Heart right ventricle (tissue), 16 donors: ENCODE results near the gene CNOT2. TPM values are rescaled to one million over a fixed set of nuclear protein-coding genes. Genes with fewer than 3 reads are reported as not detected.

Experiments
- ATAC-seq, 8 donors: fragments of 200-7000 bp; cut with Tn5 transposase; one replicate each; pipeline ENCODE4 v1.9.1; 2020; ENCODE audit warnings: mild to moderate bottlenecking in 8 of 8, moderate library complexity in 8 of 8, moderate number of reproducible peaks in 1 of 8
- DNase-seq, 2 donors: peaks; one replicate each; pipeline ENCODE4 v3.0.0-alpha.2; 2020
- H3K27ac ChIP-seq, 10 donors: fragments of 200-600 bp; sonication (generic) in 2 of 10; one replicate each; pipeline versions ENCODE4 v1.5.0 to v1.8.0; 2020 to 2022; ENCODE audit warnings: mild to moderate bottlenecking in 3 of 10
- H3K27me3 ChIP-seq, 7 donors: fragments of 200-600 bp; one replicate each; pipeline ENCODE4 v1.8.0; 2021 to 2022; ENCODE audit warnings: mild to moderate bottlenecking in 2 of 7
- H3K36me3 ChIP-seq, 9 donors: fragments of 200-600 bp; sonication (generic) in 1 of 9; one replicate each; pipeline versions ENCODE4 v1.5.0 to v1.8.0; 2020 to 2022; ENCODE audit warnings: mild to moderate bottlenecking in 2 of 9
- H3K4me1 ChIP-seq, 9 donors: fragments of 200-600 bp; sonication (generic) in 1 of 9; one replicate each; pipeline versions ENCODE4 v1.5.0 to v1.8.0; 2020 to 2022; ENCODE audit warnings: mild to moderate bottlenecking in 4 of 9
- H3K4me3 ChIP-seq, 10 donors: fragments of 200-600 bp; sonication (generic) in 2 of 10; one replicate each; pipeline versions ENCODE4 v1.5.0 to v1.8.0; 2020 to 2022; ENCODE audit warnings: mild to moderate bottlenecking in 7 of 10, moderate library complexity in 2 of 10
- H3K9me3 ChIP-seq, 11 donors: fragments of 200-600 bp in 10 of 11; sonication (generic) in 2 of 11; one replicate each; pipeline versions ENCODE4 v1.5.0 to v1.8.0; 2013 to 2022; ENCODE audit warnings: mild to moderate bottlenecking in 2 of 11, control low read depth in 1 of 11, moderate library complexity in 1 of 11
- WGBS, 2 donors: extraction: QIAGEN DNeasy Blood & Tissue Kit; methylation state at CpG; one replicate each; pipeline ENCODE4 v1.1.7; 2013; ENCODE audit warnings: inconsistent platforms in 1 of 2; 5-methylcytosine and 5-hydroxymethylcytosine counted together
- intact Hi-C, 10 donors: fragments of 100-400 bp; cut with DNase I; formaldehyde crosslinking; loops; one replicate each; pipeline versions ENCODE4 v1.11.1 to v1.14.2; 2022
- polyA plus RNA-seq, 2 donors: library from polyadenylated mRNA; stranded (reverse); fragments of 200-250 nt; gene quantifications; one replicate each; pipeline ENCODE4 v1.2.3, GENCODE V29; 2013
- total RNA-seq, 10 donors: library from RNA; stranded (reverse); fragmentation: NEBNext Ultra II Directional in 3 of 10; extraction: Animal tissue kit (Norgen Biotek cat#: 25700) in 3 of 10; gene quantifications; one replicate each; pipeline versions ENCODE4 v1.2.1 to v1.2.4, GENCODE V29; 2021 to 2023
- TF ChIP-seq, protein P1 (sequence below), 9 donors: fragments of 200-600 bp; sonication (generic) in 2 of 9; IDR thresholded peaks; one replicate each; pipeline versions ENCODE4 v1.5.0 to v1.8.0; 2021 to 2022; ENCODE audit warnings: antibody characterized with exemption in 9 of 9, mild to moderate bottlenecking in 5 of 9, moderate library complexity in 1 of 9
- donor health status: Arrhythmogenic right ventricular cardiomyopathy.
- donor health status: ischemic (EF 13 %, LVEDD 7.1; RV severe dilation, severe dysfunction).
- donor health status: healthy with polysubstance abuse.
- donor health status: DM: no; HTN: yes; CAD: no.
- donor health status: DM: no; HTN: no; CAD: no.
- donor health status: ischemic (EF 25% LVEDD 6.9; RV normal size, moderate dysfunction).
- donor health status: ischemic (EF 25% LVEDD 5.7; RV mildly dilated, moderate dysfunction).
- donor health status: healthy.
- donor health status: DM: yes; HTN: yes; CAD: no.
- donor health status: Ischemic cardiomyopathy.
- donor health status: ischemic (EF 35%, LVEDD 5.7; RV mildly dilated, moderate dysfunction).
- donor health status: nonischemic (EF 11% LVEDD 7.7; RV severe dilation, severe dysfunction).
- donor health status: DM: yes; HTN: yes; CAD: no.
- donor health status: PGD.
- donor health status: ischemic (EF 29% LVEDD 5.4; RV normal size, mild dysfunction).
- donor health status: nonischemic (EF 23%, LVEDD 6.1; RV moderate dilation, normal function).

The CNOT2 gene
- total and polyA plus RNA-seq, 12 donors: 17.6 to 43.0 (median 35.0) TPM

DNA sequence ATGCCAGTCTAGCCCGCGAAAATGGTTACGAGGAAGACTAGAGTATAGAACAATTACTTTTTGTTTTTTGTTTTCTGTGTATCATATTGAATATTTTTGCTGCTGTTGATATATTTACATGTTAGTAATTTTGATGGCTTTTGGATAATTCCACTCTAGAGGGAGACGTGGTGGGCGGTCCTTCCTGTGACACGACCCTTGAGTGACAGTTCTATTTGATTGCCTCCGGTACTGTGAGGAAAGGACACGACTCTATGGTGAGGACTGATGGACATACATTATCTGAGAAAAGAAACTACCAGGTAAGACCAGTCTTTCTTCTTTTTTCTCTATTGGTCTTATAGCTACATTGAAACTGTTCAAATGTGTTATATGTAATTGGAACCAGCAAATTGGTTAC lies 34.7 kb downstream of the CNOT2 start:
- ATAC-seq (no peak), DNase-seq (no peak)
- Histone ChIP-seq H3K27ac (no peak overlapping the region), H3K4me3 (no peak overlapping the region), H3K4me1 (peaks cover 0 to 26% (median 0%) of the 10 kb centered on the region in 9 donors), H3K9me3 (no peaks in the 10 kb centered on the region), H3K27me3 (no peaks in the 10 kb centered on the region), H3K36me3 (peaks cover 0 to 35% (median 0%) of the 10 kb centered on the region in 9 donors)
- TF ChIP-seq, protein P1, sequence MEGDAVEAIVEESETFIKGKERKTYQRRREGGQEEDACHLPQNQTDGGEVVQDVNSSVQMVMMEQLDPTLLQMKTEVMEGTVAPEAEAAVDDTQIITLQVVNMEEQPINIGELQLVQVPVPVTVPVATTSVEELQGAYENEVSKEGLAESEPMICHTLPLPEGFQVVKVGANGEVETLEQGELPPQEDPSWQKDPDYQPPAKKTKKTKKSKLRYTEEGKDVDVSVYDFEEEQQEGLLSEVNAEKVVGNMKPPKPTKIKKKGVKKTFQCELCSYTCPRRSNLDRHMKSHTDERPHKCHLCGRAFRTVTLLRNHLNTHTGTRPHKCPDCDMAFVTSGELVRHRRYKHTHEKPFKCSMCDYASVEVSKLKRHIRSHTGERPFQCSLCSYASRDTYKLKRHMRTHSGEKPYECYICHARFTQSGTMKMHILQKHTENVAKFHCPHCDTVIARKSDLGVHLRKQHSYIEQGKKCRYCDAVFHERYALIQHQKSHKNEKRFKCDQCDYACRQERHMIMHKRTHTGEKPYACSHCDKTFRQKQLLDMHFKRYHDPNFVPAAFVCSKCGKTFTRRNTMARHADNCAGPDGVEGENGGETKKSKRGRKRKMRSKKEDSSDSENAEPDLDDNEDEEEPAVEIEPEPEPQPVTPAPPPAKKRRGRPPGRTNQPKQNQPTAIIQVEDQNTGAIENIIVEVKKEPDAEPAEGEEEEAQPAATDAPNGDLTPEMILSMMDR (IDR thresholded peaks at IDR 0.05): no peak
- intact Hi-C loops: no loop called here
- 90 to 93% methylated on average over 8 of the region's 8 CpGs for whole genome bisulfite sequencing, 2 donors

DNA sequence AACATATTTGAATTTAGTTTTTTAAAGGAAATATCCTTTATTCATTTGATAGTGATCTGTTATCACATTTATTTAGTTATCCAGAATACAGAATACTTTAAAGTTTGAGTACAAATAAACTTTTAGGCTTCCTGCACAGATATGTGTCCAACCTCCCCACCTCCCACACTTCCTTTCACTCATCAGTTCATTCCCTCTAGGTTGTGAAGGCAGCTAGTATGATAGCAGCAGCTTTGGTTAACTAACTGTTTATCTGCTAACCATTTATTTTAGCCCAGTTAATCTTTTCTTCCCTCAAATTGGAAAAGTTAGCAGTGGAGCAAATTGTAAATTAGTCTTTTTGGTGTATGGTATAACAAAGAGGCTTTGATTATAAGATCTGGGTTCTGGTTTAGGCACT lies 35.7 kb downstream of the CNOT2 start:
- no peak overlapping the region for H3K4me3 ChIP-seq
- intact Hi-C loops: no loop called here
- H3K27me3 ChIP-seq: no peaks in the 10 kb centered on the region
- peaks cover 0 to 37% (median 0%) of the 10 kb centered on the region in 9 donors for H3K36me3 ChIP-seq
- ATAC-seq: no peak
- H3K9me3 ChIP-seq: no peaks in the 10 kb centered on the region
- no peak overlapping the region for H3K27ac ChIP-seq
- TF ChIP-seq, protein P1 (IDR thresholded peaks at IDR 0.05): no peak
- peaks cover 0 to 21% (median 0%) of the 10 kb centered on the region in 9 donors for H3K4me1 ChIP-seq
- DNase-seq: no peak

DNA sequence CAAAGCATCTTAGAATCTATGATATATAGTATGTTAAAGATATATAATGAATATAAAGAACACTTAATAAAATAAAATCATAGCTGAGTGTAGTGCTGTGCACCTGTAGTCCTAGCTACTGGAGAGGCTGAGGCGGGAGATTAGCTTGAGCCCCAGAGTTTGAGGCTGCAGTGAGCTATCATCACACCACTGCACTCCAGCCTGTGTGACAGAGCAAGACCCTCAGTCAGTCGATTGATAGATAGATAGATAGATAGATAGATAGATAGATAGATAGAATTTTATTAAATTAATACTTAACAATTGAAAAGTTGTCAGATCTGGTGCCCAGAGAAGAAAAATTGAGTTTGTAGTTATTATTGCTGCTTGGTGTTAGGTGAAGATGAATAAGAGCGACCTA lies 40.0 kb downstream of the CNOT2 start:
- intact Hi-C loops: no loop called here
- Histone ChIP-seq H3K36me3 (peaks cover 0 to 57% (median 0%) of the 10 kb centered on the region in 9 donors), H3K9me3 (no peaks in the 10 kb centered on the region), H3K4me1 (peaks cover 0 to 8% (median 0%) of the 10 kb centered on the region in 9 donors), H3K4me3 (no peak overlapping the region), H3K27ac (no peak overlapping the region), H3K27me3 (no peaks in the 10 kb centered on the region)
- no peak for DNase-seq
- WGBS, 2 donors: 91 to 96% methylated on average over 3 of the region's 3 CpGs
- TF ChIP-seq, protein P1 (IDR thresholded peaks at IDR 0.05): no peak
- ATAC-seq: no peak

DNA sequence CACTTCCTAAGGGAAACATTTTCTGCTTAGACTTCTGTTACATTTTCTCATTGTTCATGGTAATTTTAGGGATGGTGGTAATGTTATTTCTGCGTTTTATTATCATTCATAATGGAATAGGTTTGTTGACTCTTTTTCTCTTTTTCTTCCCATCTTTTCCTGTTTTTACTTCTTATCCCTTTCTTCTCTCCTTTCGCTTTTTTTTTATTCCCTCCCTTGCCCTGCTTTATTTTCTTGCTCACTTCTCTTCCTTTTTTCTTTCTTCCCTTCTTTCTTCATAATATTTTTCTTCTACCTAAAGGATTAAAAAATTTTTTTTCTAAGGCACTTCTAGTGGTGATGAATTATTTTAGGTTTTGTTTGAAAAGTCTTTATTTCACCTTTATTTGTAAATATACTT lies 45.6 kb downstream of the CNOT2 start:
- TF ChIP-seq, protein P1 (IDR thresholded peaks at IDR 0.05): no peak
- H3K27me3 ChIP-seq: no peaks in the 10 kb centered on the region
- no peaks in the 10 kb centered on the region for H3K9me3 ChIP-seq
- H3K4me1 ChIP-seq: peaks cover 0 to 16% (median 10%) of the 10 kb centered on the region in 9 donors
- H3K4me3 ChIP-seq: no peak overlapping the region
- no peak for ATAC-seq
- intact Hi-C loops: no loop called here
- peaks cover 0 to 30% (median 0%) of the 10 kb centered on the region in 9 donors for H3K36me3 ChIP-seq
- DNase-seq: no peak
- no peak overlapping the region for H3K27ac ChIP-seq
- WGBS, 2 donors: 97 to 100% methylated on average over 2 of the region's 2 CpGs
